Esophagus muscularis mucosa (tissue), 4 donors: ENCODE data around the gene DNASE1L2. TPM values are rescaled to one million over a fixed set of nuclear protein-coding genes. Genes with fewer than 3 reads are reported as not detected.
"Not testable (repeated sequence)": the region's sequence is repeated elsewhere in the genome, so short reads cannot be mapped to it uniquely, and the experiment has no call there.

Source experiments
- DNase-seq: peaks from one replicate; pipeline ENCODE4 v3.0.0-alpha.2; 2017; ENCODE audit errors: extremely low spot score
- H3K27ac ChIP-seq, 4 donors: fragments of 200-600 bp; sonication (generic); replicated peaks in 1 of 4; 1 replicate in 3 of 4; 2 replicates in 1 of 4; pipeline ENCODE4 v1.5.1; 2016 to 2019; ENCODE audit warnings: mild to moderate bottlenecking in 1 of 4
- H3K27me3 ChIP-seq, 4 donors: fragments of 200-600 bp; sonication (generic); one replicate each; pipeline versions ENCODE4 v1.5.1 to v1.6.0; 2016 to 2019
- H3K36me3 ChIP-seq, 4 donors: fragments of 200-600 bp; sonication (generic); one replicate each; pipeline ENCODE4 v1.5.1; 2016 to 2019
- H3K4me1 ChIP-seq, 4 donors: fragments of 200-600 bp; sonication (generic); one replicate each; pipeline ENCODE4 v1.5.1; 2016 to 2019
- H3K4me3 ChIP-seq, 4 donors: fragments of 200-600 bp; sonication (generic); 1 replicate in 2 of 4; 2 replicates in 2 of 4; pipeline ENCODE4 v1.5.1; 2016 to 2019; ENCODE audit warnings: mild to moderate bottlenecking in 4 of 4, moderate library complexity in 1 of 4
- H3K9me3 ChIP-seq, 4 donors: fragments of 200-600 bp; sonication (generic); 1 replicate in 3 of 4; 2 replicates in 1 of 4; pipeline ENCODE4 v1.5.1; 2016 to 2019
- EP300 ChIP-seq: sonication (generic); formaldehyde crosslinking; IDR thresholded peaks from one replicate; pipeline ENCODE4 v1.6.1; 2017; ENCODE audit warnings: antibody characterized with exemption
- POLR2A ChIP-seq: fragments of 450-650 bp; IDR thresholded peaks from one replicate; pipeline ENCODE4 v1.6.1; 2017; ENCODE audit warnings: antibody characterized with exemption, moderate library complexity, mild to moderate bottlenecking, low read depth
- POLR2AphosphoS5 ChIP-seq, 2 donors: sonication (generic); formaldehyde crosslinking; IDR thresholded peaks; one replicate each; pipeline ENCODE4 v1.6.1; 2017; ENCODE audit warnings: antibody characterized with exemption in 2 of 2
- whole genome bisulfite sequencing: methylation state at CpG from one replicate; pipeline ENCODE4 v1.1.5; 2018; 5-methylcytosine and 5-hydroxymethylcytosine counted together
- intact Hi-C: fragments of 100-400 bp; cut with DNase I; formaldehyde crosslinking; loops from one replicate; pipeline ENCODE4 v1.15.1; 2023
- total RNA-seq, 4 donors: library from RNA; depleted of rRNA; stranded (reverse); fragments of >200 nt; gene quantifications; one replicate each; pipeline versions ENCODE4 v1.1.0 to v1.2.1, GENCODE V29; 2016
- TF ChIP-seq, protein P1 (sequence below), 3 experiments: fragments of 200-600 bp in 2 of 3; fragments of 450-650 bp in 1 of 3; sonication (generic) in 2 of 3; IDR thresholded peaks; one replicate each; pipeline ENCODE4 v1.5.1; 2017 to 2019; ENCODE audit warnings: antibody characterized with exemption in 3 of 3, mild to moderate bottlenecking in 2 of 3, moderate library complexity in 1 of 3

Gene DNASE1L2
- total RNA-seq, 4 donors from 2014 or later, result 0.50 to 0.86 (median 0.67) TPM

DNA sequence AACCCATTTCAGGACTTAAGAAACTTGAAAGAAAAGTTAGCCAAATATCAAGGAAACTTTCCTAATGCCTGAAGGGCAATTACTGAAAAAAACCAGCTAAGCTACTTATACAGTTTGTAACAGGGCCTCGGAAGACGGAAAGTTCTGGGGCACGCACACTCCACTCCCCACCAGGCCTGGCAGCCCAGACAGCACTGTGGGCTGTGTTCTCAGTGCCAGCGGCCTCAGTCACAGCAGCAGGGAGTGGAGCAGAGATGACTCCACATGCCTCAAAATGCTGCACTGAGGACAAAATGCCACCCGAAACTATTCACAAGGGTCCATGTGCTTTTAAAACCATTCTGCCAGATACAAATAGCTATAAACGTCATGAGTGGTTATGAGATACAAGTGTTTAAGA, 21.5 kb downstream of the DNASE1L2 start:
- no peak overlapping the region for H3K27ac ChIP-seq
- WGBS, result 82% methylated on average over 6 of the region's 6 CpGs
- H3K36me3 ChIP-seq, result peaks cover 88 to 100% (median 98%) of the 10 kb centered on the region in 4 donors
- DNase-seq, result no peak
- no peaks in the 10 kb centered on the region for H3K9me3 ChIP-seq
- H3K4me3 ChIP-seq, result no peak overlapping the region
- TF ChIP-seq POLR2A (no peak), EP300 (no peak), POLR2AphosphoS5 (IDR thresholded peaks at IDR 0.05) (no peak)
- TF ChIP-seq, protein P1, sequence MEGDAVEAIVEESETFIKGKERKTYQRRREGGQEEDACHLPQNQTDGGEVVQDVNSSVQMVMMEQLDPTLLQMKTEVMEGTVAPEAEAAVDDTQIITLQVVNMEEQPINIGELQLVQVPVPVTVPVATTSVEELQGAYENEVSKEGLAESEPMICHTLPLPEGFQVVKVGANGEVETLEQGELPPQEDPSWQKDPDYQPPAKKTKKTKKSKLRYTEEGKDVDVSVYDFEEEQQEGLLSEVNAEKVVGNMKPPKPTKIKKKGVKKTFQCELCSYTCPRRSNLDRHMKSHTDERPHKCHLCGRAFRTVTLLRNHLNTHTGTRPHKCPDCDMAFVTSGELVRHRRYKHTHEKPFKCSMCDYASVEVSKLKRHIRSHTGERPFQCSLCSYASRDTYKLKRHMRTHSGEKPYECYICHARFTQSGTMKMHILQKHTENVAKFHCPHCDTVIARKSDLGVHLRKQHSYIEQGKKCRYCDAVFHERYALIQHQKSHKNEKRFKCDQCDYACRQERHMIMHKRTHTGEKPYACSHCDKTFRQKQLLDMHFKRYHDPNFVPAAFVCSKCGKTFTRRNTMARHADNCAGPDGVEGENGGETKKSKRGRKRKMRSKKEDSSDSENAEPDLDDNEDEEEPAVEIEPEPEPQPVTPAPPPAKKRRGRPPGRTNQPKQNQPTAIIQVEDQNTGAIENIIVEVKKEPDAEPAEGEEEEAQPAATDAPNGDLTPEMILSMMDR (IDR thresholded peaks at IDR 0.05), result no peak
- H3K27me3 ChIP-seq, result no peaks in the 10 kb centered on the region
- H3K4me1 ChIP-seq, result no peaks in the 10 kb centered on the region
- intact Hi-C loops, result no loop called here

DNA sequence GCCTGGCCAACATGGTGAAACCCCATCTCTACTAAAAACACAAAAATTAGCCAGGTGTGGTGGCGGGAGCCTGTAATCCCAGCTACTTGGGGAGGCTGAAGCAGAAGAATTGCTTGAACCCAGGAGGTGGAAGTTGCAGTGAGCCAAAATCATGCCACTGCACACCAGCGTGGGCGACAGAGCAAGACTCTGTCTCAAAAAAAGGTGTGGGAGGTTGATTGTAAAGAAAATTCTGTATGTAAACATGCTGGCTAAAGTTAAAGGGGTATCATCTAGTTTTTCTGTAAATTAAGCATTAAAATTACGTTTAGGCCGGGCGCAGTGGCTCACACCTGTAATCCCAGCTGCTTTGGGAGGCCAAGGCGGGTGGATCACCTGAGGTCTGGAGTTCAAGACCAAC, 22.3 kb downstream of the DNASE1L2 start:
- H3K27me3 ChIP-seq, intact Hi-C loops, H3K4me3 ChIP-seq, H3K4me1 ChIP-seq, DNase-seq, H3K27ac ChIP-seq, H3K9me3 ChIP-seq: not testable (repeated sequence)
- peaks cover 89 to 100% (median 98%) of the 10 kb centered on the region in 4 donors for H3K36me3 ChIP-seq
- WGBS, result 92% methylated on average over 7 of the region's 7 CpGs

DNA sequence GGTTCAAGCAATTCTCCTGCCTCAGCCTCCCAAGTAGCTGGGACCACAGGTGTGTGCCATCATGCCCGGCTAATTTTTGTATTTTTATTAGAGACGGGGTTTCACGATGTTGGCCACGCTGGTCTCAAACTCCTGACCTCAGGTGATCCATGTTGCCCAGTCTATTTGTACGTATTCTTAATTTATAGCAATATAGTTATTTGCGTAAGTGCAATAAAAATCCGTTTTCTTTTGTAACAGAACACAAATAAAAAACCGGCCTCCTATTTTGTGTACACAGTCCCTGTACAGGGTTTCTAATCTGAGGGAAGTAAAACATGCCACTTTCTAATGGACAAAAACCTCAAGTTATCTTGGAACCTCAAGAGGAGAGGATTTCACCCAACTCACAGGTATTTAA, 24.0 kb downstream of the DNASE1L2 start:
- no peak for DNase-seq
- H3K9me3 ChIP-seq, result no peaks in the 10 kb centered on the region
- TF ChIP-seq POLR2A (no peak), POLR2AphosphoS5 (IDR thresholded peaks at IDR 0.05) (no peak), EP300 (no peak)
- TF ChIP-seq, protein P1 (IDR thresholded peaks at IDR 0.05), result no peak
- H3K27ac ChIP-seq, result no peak overlapping the region
- no peaks in the 10 kb centered on the region for H3K27me3 ChIP-seq
- intact Hi-C loops, result loop anchor here (10.0 kb wide), 1 partner anchor 245 kb away; no protein-coding TSS in a partner anchor
- H3K36me3 ChIP-seq, result peaks cover 77 to 95% (median 90%) of the 10 kb centered on the region in 4 donors
- H3K4me3 ChIP-seq, result no peak overlapping the region
- peaks cover 2 to 19% (median 8%) of the 10 kb centered on the region in 4 donors for H3K4me1 ChIP-seq
- 92% methylated on average over 8 of the region's 8 CpGs for WGBS

DNA sequence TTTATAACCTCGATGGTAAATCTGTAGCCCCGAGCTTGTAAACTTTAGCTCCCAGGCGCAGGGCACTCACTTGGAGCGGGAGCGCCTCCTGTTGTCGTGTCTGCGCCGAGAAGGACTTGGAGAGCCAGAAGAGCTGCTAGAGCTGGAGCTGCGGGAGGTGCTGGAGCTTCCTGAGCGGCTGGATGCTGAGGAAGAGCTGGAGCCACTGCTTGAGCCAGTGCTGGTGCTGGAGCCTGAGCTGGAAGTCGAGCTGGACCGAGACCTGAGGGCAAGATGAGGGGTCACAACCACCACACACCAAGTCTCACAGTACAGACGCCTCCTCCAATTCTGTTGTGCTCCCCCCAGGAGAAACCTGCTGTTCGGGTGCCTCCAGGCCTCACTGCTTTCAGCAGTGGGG, 26.8 kb downstream of the DNASE1L2 start:
- not testable (repeated sequence) for H3K27ac ChIP-seq, H3K27me3 ChIP-seq, DNase-seq, H3K4me3 ChIP-seq, H3K9me3 ChIP-seq
- 79% methylated on average over 13 of the region's 14 CpGs for WGBS
- H3K36me3 ChIP-seq, result peaks cover 50 to 72% (median 65%) of the 10 kb centered on the region in 4 donors
- intact Hi-C loops, result loop anchor here (10.0 kb wide), 1 partner anchor 242 kb away; no protein-coding TSS in a partner anchor
- peaks cover 20 to 39% (median 25%) of the 10 kb centered on the region in 4 donors for H3K4me1 ChIP-seq

DNA sequence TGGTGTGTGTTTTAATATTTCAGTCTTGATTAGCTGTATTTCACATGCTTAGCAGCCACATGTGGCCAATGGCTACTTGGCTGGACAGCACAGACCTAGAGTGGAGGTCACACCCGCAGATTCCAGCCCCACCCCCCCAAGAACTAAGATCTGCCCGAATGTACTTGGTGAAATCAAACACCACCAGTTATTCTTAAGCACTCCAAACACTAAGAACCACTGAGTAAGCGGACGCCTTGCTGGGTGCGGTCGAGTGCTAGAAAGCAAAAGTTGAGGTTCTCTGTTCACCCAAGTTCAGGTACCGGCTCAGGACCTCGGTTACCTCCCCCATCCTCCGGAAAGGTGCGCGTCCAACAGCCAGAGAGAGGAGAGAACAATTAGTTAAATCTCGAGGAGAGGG, 30.6 kb downstream of the DNASE1L2 start:
- Histone ChIP-seq H3K36me3 (peaks cover 18 to 36% (median 27%) of the 10 kb centered on the region in 4 donors), H3K4me3 (peak overlapping the region; percentile 82 to 91 (median 84)), H3K4me1 (peaks cover 30 to 72% (median 49%) of the 10 kb centered on the region in 4 donors), H3K27ac (peak overlapping the region; percentile 87 to 97 (median 92))
- intact Hi-C loops, result loop anchor here (10.0 kb wide), 1 partner anchor 238 kb away; no protein-coding TSS in a partner anchor
- H3K27me3 ChIP-seq, H3K9me3 ChIP-seq, DNase-seq: not testable (repeated sequence)
- WGBS, result 6% methylated on average over 11 of the region's 12 CpGs

DNA sequence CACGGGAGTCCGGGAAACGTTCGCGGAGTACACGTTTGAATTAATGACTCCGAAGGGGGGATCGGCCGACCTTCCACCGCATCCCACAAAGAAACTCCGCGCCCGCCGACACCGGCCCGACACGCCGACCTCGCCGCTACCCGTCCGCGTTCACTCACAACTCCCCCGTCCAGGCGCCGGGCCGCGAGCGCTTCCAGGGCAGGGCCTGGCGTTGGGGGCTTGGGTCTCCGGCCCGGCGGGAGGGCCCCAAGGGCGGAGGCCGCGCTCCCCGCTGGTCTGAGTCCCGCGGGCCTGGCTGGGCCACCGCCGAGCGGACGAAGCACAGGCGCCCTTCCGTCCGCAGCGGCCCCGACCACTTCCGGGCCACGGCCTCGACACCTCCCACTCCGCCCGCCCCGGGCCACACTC, 31.3 kb downstream of the DNASE1L2 start:
- not testable (repeated sequence) for H3K27me3 ChIP-seq, H3K9me3 ChIP-seq, DNase-seq
- Histone ChIP-seq H3K4me1 (peaks cover 30 to 75% (median 49%) of the 10 kb centered on the region in 4 donors), H3K27ac (peak overlapping the region; percentile 87 to 97 (median 92)), H3K36me3 (peaks cover 13 to 31% (median 21%) of the 10 kb centered on the region in 4 donors), H3K4me3 (peak overlapping the region; percentile 82 to 91 (median 84))
- intact Hi-C loops, result loop anchor here (10.0 kb wide), 1 partner anchor 237 kb away; no protein-coding TSS in a partner anchor
- 2% methylated on average over 23 of the region's 54 CpGs for WGBS
